OCI-LY3 (cell line): ENCODE measurements around the gene ADAD2.

ENCODE experiments used
- CTCF ChIP-seq: fragments of 200-600, 300-600 bp; sonication (generic); IDR thresholded peaks from 2 replicates; pipeline ENCODE4 v1.5.1; 2014; ENCODE audit warnings: antibody characterized with exemption, low read length, low read depth
- EZH2phosphoT487 ChIP-seq: fragments of 200-600 bp; shearing (Covaris generic); IDR thresholded peaks from 2 replicates; pipeline ENCODE4 v1.6.1; 2018; ENCODE audit warnings: antibody characterized with exemption, mixed run types, low read depth

GRCh38 chr16:84244728-84245127, 53.8 kb downstream of the ADAD2 start:
- TF ChIP-seq CTCF (no peak), EZH2phosphoT487 (no peak)
